ENCODE measurements around the gene ACAT2.
"Not testable (repeated sequence)": the region's sequence is repeated elsewhere in the genome, so short reads cannot be mapped to it uniquely, and the experiment has no call there.

The ACAT2 gene

GRCh38 chr6:159732550-159732949, 29.3 kb upstream of the ACAT2 start:
- not testable (repeated sequence) for DNase-seq

GRCh38 chr6:159733395-159733794, 28.4 kb upstream of the ACAT2 start:
- not testable (repeated sequence) for DNase-seq

GRCh38 chr6:159736908-159737307, 24.9 kb upstream of the ACAT2 start:
- DNase-seq, result no peak

GRCh38 chr6:159739341-159739740, 22.5 kb upstream of the ACAT2 start:
- peak; percentile 44 for DNase-seq

- no peak for DNase-seq
These were observed 19.7 kb upstream of the ACAT2 start for GRCh38 chr6:159742165-159742564.

- DNase-seq, result no peak
These were observed 16.8 kb upstream of the ACAT2 start for GRCh38 chr6:159745081-159745480.

GRCh38 chr6:159746759-159747158, 15.1 kb upstream of the ACAT2 start:
- no peak for DNase-seq

- not testable (repeated sequence) for DNase-seq
These were observed 13.7 kb upstream of the ACAT2 start for GRCh38 chr6:159748127-159748526.

GRCh38 chr6:159751448-159751847, 10.4 kb upstream of the ACAT2 start:
- DNase-seq, result no peak

- no peak for DNase-seq
These were observed 8.6 kb upstream of the ACAT2 start for GRCh38 chr6:159753081-159753872.

GRCh38 chr6:159754401-159754800, 7.4 kb upstream of the ACAT2 start:
- DNase-seq, result no peak

GRCh38 chr6:159754959-159755914, 6.6 kb upstream of the ACAT2 start:
- no peak for DNase-seq

- no peak for DNase-seq
These were observed 5.3 kb upstream of the ACAT2 start for GRCh38 chr6:159756508-159756907.

- DNase-seq, result no peak
These were observed 3.5 kb upstream of the ACAT2 start for GRCh38 chr6:159758031-159759001.

GRCh38 chr6:159759645-159760044, 2.2 kb upstream of the ACAT2 start:
- DNase-seq, result no peak

GRCh38 chr6:159760602-159761057, 1.2 kb upstream of the ACAT2 start:
- no peak for DNase-seq

- DNase-seq, result peak; percentile 27
These were observed 544 bp upstream of the ACAT2 start for GRCh38 chr6:159761129-159761872.

- no peak for DNase-seq
These were observed 942 bp downstream of the ACAT2 start for GRCh38 chr6:159762681-159763293.

GRCh38 chr6:159766906-159767305, 5.1 kb downstream of the ACAT2 start:
- no peak for DNase-seq

- no peak for DNase-seq
These were observed 7.6 kb downstream of the ACAT2 start for GRCh38 chr6:159769470-159769869.

- no peak for DNase-seq
These were observed 10.4 kb downstream of the ACAT2 start for GRCh38 chr6:159772196-159772595.

Data from MV-4-11 (cell line).